Measurements from ENCODE around the gene BOC. TPM values are rescaled to one million over a fixed set of nuclear protein-coding genes. Genes with fewer than 3 reads are reported as not detected.

BOC gene
- total RNA-seq, 2 experiments from 2014 or later: not detected

DNA sequence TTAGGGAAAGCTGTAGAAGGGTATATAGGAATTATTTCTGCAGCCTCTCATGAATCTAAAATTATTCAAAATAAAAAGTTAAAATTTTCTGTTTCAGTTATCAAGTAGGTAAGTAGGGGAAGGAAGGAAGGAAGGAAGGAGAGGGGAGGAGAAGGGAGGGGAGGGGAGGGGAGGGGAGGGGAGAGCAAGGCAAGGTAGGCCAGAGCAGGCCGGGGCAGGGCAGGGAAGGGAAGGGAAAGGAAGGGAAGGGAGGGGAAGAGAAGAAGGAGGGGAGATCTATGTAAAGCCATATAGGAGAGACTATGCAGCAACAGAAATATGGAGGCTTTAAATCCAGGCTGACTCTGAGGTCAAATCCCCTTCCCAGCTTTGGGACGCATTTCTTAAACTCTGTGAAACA is 38.3 kb upstream of the BOC start:
- Mint-ChIP-seq H3K4me1 (ENCODE audit: low read depth) (no peaks in the 10 kb centered on the region), H3K9me3 (no peaks in the 10 kb centered on the region), H3K4me3 (no peak overlapping the region), H3K27me3 (no peaks in the 10 kb centered on the region), H3K27ac (no peak overlapping the region), H3K36me3 (no peaks in the 10 kb centered on the region)
- no peak for DNase-seq
- POLR2A ChIA-PET: no interaction called here
- intact Hi-C loops (cut with micrococcal nuclease): no loop called here
- CTCF ChIA-PET: no interaction called here

DNA sequence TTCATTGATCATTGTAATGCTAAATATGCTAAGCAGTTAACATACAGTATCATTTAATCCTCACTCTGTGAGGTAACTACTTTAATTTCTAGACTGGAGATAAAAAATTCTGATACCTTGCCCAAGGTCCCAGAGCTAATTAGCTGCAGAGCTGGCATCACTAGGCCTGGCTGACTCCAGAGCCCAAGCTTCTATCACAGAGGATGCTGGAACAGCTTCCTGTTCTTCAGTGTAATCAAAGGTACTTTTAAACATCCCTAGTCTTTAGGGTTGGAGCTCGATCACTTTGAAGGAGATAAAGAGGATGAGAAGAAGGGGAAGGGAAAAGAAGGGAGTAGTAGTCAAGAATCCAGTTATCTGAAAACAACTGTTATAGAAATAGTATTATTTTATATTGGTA is 37.1 kb upstream of the BOC start:
- no peak for DNase-seq
- intact Hi-C loops (cut with micrococcal nuclease): no loop called here
- H3K9me3 Mint-ChIP-seq: no peaks in the 10 kb centered on the region
- no peaks in the 10 kb centered on the region for H3K4me1 Mint-ChIP-seq (ENCODE audit: low read depth)
- POLR2A ChIA-PET: no interaction called here
- H3K4me3 Mint-ChIP-seq: no peak overlapping the region
- no peaks in the 10 kb centered on the region for H3K27me3 Mint-ChIP-seq
- H3K27ac Mint-ChIP-seq: no peak overlapping the region
- no peaks in the 10 kb centered on the region for H3K36me3 Mint-ChIP-seq
- CTCF ChIA-PET: no interaction called here

DNA sequence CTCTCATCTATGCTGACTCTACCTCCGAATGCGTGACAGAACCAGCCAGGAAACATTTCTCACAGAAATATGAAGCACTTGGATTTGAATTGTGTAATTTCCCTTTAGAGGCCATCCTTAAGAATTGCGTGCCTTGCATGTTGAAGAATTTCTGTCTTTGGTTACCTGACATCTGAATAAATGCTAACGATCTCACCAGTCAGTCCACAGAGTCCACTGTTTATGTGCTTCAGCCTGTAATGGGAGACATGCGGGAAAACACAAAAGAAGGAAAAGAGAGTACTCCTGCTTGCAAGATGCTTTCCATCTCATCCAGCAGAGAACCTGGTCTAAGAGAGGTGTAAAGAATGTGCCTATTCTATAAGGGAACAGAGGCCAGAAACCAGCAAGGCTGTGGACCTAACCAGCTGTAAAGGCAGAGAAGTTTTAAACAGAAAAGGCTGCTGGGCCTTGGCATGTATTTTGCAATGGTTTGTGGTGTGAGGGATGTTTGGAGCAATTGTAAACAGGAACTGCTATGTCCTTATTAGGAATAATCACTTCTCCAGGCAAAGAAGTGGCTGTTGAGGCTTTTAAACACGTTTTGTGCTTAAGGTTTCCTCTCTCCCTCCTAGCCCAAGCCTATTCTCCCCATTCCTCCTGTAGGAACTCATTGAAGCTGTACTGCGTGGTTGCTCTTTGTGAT is 36.4 kb upstream of the BOC start:
- H3K9me3 Mint-ChIP-seq: no peaks in the 10 kb centered on the region
- H3K4me1 Mint-ChIP-seq (ENCODE audit: low read depth): no peaks in the 10 kb centered on the region
- H3K27me3 Mint-ChIP-seq: no peaks in the 10 kb centered on the region
- DNase-seq: no peak
- CTCF ChIA-PET: no interaction called here
- no peaks in the 10 kb centered on the region for H3K36me3 Mint-ChIP-seq
- POLR2A ChIA-PET: no interaction called here
- H3K27ac Mint-ChIP-seq: no peak overlapping the region
- no peak overlapping the region for H3K4me3 Mint-ChIP-seq
- intact Hi-C loops (cut with micrococcal nuclease): no loop called here

DNA sequence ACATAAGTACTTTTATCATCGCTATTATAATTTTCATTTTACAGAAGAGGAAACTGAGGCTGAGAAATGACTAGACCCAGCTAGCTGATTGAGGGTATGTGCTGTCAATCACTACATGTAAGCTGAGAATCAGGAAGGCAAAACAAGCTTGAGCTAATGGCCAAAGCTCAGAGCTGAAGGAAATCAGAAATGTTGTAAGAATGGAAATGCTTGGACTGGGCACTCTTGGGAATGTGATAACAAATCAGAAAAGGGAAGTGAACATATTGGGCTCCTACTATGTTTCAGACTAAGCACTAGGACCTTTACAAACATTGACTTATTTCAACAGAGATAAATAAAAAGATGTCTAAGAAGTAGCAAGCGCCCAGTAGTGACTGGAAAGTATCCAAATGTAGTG is 33.8 kb upstream of the BOC start:
- Mint-ChIP-seq H3K9me3 (no peaks in the 10 kb centered on the region), H3K27me3 (no peaks in the 10 kb centered on the region), H3K36me3 (no peaks in the 10 kb centered on the region), H3K4me3 (no peak overlapping the region), H3K4me1 (ENCODE audit: low read depth) (no peaks in the 10 kb centered on the region), H3K27ac (no peak overlapping the region)
- ChIA-PET POLR2A (no interaction called here), CTCF (no interaction called here)
- DNase-seq: no peak
- intact Hi-C loops (cut with micrococcal nuclease): no loop called here

DNA sequence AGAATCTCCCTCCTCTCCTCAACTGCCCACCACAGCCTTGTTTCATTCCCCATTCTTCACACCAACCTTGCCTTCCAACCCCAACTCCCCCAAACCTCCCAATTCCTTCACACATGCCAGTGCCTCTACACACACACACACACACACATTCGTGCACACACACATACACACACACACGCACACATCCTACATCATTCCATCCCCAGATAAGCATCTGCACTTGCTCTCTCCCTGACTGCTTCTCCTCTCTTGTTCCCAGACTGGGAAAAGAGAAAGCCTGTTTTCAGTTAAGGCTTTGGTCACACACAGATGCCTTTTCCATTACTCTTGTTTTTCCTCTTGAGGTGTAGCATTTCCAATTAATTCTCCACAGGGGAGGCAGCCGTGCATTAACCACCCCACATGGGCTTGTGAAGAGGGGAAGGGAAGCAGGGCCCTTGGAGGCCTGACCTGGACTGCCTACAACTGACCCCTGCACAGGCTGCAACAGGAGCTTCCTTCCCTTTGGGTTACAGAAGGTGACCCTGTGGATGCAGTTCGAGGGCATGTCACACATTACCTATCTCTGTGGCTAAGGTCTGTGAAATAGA is 32.0 kb upstream of the BOC start:
- Mint-ChIP-seq H3K9me3 (no peaks in the 10 kb centered on the region), H3K36me3 (no peaks in the 10 kb centered on the region), H3K27ac (no peak overlapping the region), H3K4me1 (ENCODE audit: low read depth) (no peaks in the 10 kb centered on the region), H3K27me3 (peaks cover 2% of the 10 kb centered on the region), H3K4me3 (no peak overlapping the region)
- ChIA-PET POLR2A (no interaction called here), CTCF (no interaction called here)
- DNase-seq: no peak
- intact Hi-C loops (cut with micrococcal nuclease): no loop called here

DNA sequence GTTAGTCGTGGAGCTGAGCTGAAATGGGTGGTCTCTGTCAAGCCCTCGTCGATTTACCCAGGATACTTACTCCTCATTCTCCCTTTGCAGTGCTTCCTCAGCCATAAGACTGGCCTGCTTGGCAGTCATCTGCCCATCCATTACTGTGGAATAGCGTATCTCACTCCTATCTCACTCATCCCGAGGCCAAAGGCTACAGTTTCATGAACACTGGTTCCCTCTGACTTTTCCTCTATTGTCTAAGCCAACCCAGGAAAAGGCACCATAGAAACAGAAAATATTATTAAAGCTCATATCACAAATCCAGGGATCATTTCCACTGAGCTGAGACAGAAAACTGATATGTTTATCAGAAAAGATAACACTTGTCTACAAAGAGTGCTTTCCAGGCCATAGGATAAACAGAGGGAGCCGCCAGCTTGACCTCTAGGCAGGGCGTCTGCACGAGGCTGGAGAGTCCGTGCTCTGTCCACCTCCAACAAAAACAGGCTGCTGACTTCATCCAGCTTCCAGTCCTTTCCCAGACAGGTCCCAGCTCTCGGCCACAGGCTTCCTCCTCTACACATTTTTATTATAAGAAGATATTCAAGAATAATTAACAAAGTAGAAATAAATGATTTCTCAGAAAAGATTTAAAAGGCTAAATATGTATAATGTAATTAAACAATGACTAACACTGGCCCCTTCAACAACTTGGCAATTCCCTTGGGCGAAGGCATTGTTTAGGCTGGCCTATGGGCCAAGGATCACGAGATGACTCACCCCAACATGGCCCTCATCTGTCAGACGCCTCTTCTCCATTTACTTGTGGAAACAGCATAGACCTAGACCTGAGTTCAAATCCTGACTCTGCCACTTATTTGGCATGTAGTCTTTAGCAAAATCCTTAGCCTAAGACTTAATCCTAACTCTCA is 27.4 kb upstream of the BOC start:
- Mint-ChIP-seq H3K4me3 (no peak overlapping the region), H3K36me3 (peaks cover 2% of the 10 kb centered on the region), H3K27ac (no peak overlapping the region), H3K9me3 (peaks cover 10% of the 10 kb centered on the region), H3K4me1 (ENCODE audit: low read depth) (no peaks in the 10 kb centered on the region), H3K27me3 (peaks cover 2% of the 10 kb centered on the region)
- no peak for DNase-seq
- intact Hi-C loops (cut with micrococcal nuclease): no loop called here
- ChIA-PET CTCF (no interaction called here), POLR2A (no interaction called here)

DNA sequence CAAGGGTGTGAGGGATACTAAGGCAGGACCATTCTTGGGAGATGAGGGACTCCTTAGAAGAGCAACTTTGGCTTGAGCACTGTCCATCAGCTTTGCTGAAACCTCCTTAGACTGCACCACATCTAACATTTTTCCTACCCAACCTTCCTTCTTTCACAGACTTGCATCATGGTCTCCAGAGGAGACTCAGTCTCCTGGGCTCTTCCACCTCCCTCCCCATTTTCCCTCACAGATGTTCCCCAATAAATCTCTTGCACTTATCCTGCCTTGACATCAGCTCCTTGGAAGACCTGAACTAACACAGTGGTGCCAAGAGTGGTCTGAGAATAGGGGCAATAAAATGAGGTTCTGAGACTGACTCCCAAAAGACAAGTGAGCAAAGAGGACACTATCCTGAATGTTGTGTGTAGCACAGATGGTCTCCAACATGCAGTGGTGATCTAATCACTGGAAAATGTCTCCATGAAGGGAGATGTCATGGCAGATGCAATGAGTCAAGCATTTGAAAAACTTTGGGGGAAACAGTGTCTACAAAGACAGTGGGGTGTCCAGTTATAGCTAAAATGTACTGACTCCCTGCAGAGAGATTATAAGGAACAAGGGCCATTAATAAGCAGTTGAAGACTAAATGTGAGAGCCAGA is 26.0 kb upstream of the BOC start:
- DNase-seq: no peak
- Mint-ChIP-seq H3K9me3 (peaks cover 10% of the 10 kb centered on the region), H3K4me1 (ENCODE audit: low read depth) (no peaks in the 10 kb centered on the region), H3K36me3 (peaks cover 2% of the 10 kb centered on the region), H3K27ac (no peak overlapping the region), H3K27me3 (peaks cover 2% of the 10 kb centered on the region), H3K4me3 (no peak overlapping the region)
- ChIA-PET CTCF (interaction anchor here (1.0 kb wide), 2 partner anchors 57 to 103 kb away, joined by 3 read pairs; no protein-coding TSS in a partner anchor), POLR2A (no interaction called here)
- intact Hi-C loops (cut with micrococcal nuclease): no loop called here

DNA sequence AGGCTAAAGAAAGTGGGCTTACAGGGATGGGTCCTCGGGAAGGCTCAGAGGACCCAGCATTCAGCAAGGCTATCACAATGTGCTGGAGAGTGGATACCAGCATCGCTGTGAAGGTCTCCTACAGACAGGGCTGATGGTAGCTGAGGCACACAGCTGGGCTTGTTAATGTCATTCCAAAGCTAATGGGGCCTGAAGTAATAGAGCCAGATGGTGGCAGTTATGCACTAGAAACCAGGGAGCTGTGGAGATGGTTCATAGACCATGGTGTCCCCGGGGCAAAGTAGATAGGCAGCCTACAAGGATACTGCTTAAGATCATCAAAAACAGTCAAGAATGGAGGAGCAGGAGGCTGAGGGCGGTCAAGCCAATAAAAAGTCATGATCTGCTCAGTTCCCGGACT is 24.8 kb upstream of the BOC start:
- Mint-ChIP-seq H3K27me3 (peaks cover 2% of the 10 kb centered on the region), H3K27ac (no peak overlapping the region), H3K9me3 (peaks cover 10% of the 10 kb centered on the region), H3K4me1 (ENCODE audit: low read depth) (no peaks in the 10 kb centered on the region), H3K4me3 (no peak overlapping the region), H3K36me3 (peaks cover 2% of the 10 kb centered on the region)
- intact Hi-C loops (cut with micrococcal nuclease): no loop called here
- ChIA-PET POLR2A (no interaction called here), CTCF (no interaction called here)
- no peak for DNase-seq

DNA sequence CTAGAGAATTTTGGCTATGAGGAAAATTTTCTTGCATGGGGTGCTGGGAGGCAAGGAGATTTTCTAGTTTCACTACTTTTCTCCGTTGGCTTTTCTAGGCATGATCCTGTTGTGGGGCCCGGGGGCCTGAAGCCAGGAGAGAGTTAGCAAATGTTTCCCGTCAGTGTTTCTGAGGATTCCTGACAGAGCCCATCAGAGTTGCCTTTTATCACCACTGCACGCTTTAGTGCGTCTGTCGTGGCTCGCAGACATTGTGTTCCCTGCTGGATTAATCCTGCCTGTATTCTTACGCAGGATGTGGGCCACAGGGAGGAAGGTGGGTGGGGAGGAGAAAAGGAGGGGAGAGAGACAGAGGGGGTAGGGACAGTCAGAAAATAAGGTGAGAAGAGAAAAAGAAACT is 18.1 kb upstream of the BOC start:
- Mint-ChIP-seq H3K4me1 (ENCODE audit: low read depth) (no peaks in the 10 kb centered on the region), H3K4me3 (no peak overlapping the region), H3K9me3 (peaks cover 3% of the 10 kb centered on the region), H3K27me3 (no peaks in the 10 kb centered on the region), H3K27ac (no peak overlapping the region), H3K36me3 (peaks cover 2% of the 10 kb centered on the region)
- intact Hi-C loops (cut with micrococcal nuclease): no loop called here
- POLR2A ChIA-PET: no interaction called here
- no peak for DNase-seq
- CTCF ChIA-PET: no interaction called here

DNA sequence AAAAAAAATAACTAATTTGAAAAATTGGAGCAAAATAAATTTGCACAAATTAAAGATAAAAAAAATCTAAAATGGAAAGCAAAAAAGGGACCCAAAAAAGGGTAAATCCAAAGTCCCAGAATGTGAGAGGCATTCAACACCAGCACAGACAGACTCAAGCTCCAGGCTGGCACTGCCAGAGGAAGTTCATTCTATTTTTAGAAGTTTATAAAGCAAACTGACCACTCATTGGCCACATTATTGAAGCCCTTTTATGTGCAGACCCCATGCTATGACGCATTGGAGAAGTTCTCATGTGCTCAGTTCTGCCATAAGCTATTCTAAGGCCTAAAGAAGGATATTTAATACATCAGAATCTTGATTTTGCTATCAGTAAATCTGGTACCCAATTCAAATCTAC is 17.6 kb upstream of the BOC start:
- no peak overlapping the region for H3K4me3 Mint-ChIP-seq
- POLR2A ChIA-PET: no interaction called here
- H3K36me3 Mint-ChIP-seq: no peaks in the 10 kb centered on the region
- H3K9me3 Mint-ChIP-seq: no peaks in the 10 kb centered on the region
- DNase-seq: no peak
- CTCF ChIA-PET: no interaction called here
- intact Hi-C loops (cut with micrococcal nuclease): no loop called here
- no peaks in the 10 kb centered on the region for H3K27me3 Mint-ChIP-seq
- no peak overlapping the region for H3K27ac Mint-ChIP-seq
- no peaks in the 10 kb centered on the region for H3K4me1 Mint-ChIP-seq (ENCODE audit: low read depth)

DNA sequence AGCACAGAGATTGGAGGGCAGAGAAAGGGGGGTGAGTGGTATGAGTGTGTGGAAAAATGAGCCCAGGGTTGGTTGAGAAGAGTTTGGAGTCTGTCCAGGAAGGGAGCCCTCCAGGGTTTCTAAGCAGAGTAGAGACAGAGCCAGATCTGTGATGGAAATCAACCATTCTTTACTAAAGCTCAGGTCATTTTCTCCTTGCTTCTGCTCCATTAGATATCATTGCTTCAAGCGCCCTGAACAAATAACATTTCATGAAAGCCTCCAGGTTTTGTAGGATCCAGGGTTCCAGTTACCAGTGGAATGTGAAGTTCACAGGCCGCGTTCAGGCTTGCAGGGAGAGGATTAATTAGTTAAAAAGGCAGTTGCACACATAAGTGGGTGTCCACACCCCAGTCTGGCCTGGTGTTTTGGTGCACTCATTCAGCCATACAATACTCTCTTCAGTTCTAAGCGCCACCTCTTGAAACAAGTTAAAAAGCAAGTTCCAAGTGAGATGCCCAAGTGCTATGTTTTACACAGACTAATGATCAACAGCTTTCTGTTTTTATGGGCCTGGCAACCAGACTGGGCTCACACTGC is 16.4 kb upstream of the BOC start:
- H3K36me3 Mint-ChIP-seq: no peaks in the 10 kb centered on the region
- H3K27me3 Mint-ChIP-seq: no peaks in the 10 kb centered on the region
- ChIA-PET POLR2A (no interaction called here), CTCF (interaction anchor here (1.1 kb wide), 1 partner anchor 59 kb away, joined by 3 read pairs; no protein-coding TSS in a partner anchor)
- H3K4me1 Mint-ChIP-seq (ENCODE audit: low read depth): no peaks in the 10 kb centered on the region
- no peak overlapping the region for H3K4me3 Mint-ChIP-seq
- no peaks in the 10 kb centered on the region for H3K9me3 Mint-ChIP-seq
- no peak for DNase-seq
- intact Hi-C loops (cut with micrococcal nuclease): no loop called here
- H3K27ac Mint-ChIP-seq: no peak overlapping the region

DNA sequence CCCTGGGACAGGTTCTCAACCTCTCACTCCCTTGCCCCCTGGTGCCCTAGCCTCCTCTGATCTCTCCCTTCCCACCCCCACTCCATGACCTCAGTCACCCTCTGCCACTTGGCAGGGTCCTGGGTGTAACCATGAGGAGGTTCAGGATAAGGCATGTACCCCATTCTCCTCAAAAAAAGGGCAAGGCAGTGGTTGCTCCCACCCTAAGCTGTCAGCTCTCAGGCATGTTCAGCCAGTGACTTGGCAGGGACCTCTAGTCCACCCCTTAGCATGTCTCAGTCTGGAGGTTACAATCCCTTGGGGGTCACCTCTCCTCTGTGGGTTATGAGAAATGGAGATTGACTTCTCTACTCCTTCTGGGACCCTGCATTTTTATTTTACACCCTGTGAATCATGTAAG is 11.0 kb upstream of the BOC start:
- Mint-ChIP-seq H3K27ac (no peak overlapping the region), H3K36me3 (no peaks in the 10 kb centered on the region), H3K9me3 (no peaks in the 10 kb centered on the region), H3K27me3 (peaks cover 3% of the 10 kb centered on the region), H3K4me1 (ENCODE audit: low read depth) (no peaks in the 10 kb centered on the region), H3K4me3 (no peak overlapping the region)
- intact Hi-C loops (cut with micrococcal nuclease): no loop called here
- CTCF ChIA-PET: no interaction called here
- no peak for DNase-seq
- POLR2A ChIA-PET: no interaction called here
